Measurements from ENCODE around the gene NEK6.

DNA sequence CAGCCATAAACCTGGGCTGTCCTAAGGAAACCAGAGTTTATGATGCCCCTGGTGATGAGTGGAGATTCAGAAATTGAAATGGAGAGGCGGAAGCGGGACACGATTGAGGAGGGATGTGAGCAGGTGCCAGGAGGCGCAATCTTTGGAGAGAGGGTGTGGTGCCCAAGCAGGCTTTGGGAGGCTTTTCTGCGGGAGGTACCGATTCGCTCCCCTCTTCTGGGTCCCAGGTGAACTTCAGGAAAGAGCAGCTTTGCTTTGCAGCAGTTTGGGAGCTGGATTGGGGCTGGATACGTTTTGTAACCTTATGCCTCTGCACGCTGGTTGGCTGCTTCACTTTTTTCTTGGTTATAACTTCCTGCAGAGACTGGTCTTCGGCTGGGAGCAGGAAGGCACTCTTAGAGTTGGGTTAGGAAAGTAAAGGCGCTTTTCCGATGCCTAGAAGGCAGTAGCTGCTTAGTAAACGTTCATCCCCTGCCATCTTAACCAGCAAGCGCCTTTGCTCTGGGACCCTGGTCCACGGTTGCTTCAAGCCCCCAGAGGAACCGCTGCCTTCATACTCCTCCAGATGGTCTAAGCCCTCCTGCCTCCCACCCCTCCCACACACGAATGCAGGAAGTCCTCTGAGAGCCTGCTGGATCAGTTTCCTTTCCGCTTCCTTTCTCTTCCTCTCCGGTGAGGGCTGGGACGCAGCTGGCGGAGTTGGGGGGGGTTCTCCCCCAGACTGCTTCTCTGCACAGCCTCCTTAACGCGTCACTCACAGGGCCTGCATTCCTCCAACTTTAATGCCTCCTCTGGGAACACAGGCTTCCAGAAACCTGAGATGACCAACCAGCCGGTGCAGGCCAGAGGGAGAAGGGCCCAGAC lies 15.2 kb upstream of the NEK6 start:
- TF ChIP-seq CTCF (IDR thresholded peaks at IDR 0.05 in 8 of 11, conservative IDR thresholded peaks at IDR 0.05 in 3 of 11) (no peak), POLR2A (IDR thresholded peaks at IDR 0.05) (no peak), POLR2AphosphoS5 (IDR thresholded peaks at IDR 0.05) (peak in 1 of 3 donors; percentile 30)

Data from spleen (tissue), 7 donors.